Adrenal gland (tissue), 5 donors: ENCODE data around the gene RAVER2.

Experiments
- POLR2A ChIP-seq, 2 donors: fragments of 450-650 bp; IDR thresholded peaks; one replicate each; pipeline ENCODE4 v1.6.1; 2017; ENCODE audit warnings: antibody characterized with exemption in 2 of 2, mild to moderate bottlenecking in 2 of 2, moderate library complexity in 1 of 2
- TF ChIP-seq, protein P1 (sequence below), 6 experiments: fragments of 450-650 bp in 4 of 6; fragments of 200-600 bp in 2 of 6; sonication (generic) in 1 of 6; IDR thresholded peaks; 1 replicate in 5 of 6; 2 replicates in 1 of 6; pipeline versions ENCODE4 v1.5.1 to v1.8.0; 2016 to 2021; ENCODE audit warnings: antibody characterized with exemption in 6 of 6, mild to moderate bottlenecking in 2 of 6, moderate library complexity in 1 of 6
- donor health status: DM: no; HTN: no; CAD: no.

DNA sequence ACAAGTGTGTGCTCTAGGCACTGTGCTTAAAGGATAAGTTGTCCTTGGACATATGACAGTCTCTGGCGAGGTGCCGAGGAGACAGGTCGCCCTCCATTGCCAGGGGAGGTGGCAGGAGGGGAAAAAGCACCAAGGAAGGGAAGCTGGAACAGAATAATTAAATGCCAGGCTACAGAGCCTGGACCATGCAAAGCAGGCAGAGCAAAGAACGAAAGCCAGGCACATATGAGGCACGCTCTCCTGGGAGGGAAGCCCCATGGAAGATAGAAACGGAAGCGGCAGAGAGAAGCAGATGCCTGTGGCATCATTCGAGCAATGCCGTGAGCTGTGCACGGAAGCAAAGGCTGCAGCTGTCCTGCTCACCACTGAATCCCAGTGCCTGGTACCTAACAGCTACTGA, 130.2 kb downstream of the RAVER2 start:
- TF ChIP-seq POLR2A (IDR thresholded peaks at IDR 0.05): no peak
- TF ChIP-seq, protein P1, sequence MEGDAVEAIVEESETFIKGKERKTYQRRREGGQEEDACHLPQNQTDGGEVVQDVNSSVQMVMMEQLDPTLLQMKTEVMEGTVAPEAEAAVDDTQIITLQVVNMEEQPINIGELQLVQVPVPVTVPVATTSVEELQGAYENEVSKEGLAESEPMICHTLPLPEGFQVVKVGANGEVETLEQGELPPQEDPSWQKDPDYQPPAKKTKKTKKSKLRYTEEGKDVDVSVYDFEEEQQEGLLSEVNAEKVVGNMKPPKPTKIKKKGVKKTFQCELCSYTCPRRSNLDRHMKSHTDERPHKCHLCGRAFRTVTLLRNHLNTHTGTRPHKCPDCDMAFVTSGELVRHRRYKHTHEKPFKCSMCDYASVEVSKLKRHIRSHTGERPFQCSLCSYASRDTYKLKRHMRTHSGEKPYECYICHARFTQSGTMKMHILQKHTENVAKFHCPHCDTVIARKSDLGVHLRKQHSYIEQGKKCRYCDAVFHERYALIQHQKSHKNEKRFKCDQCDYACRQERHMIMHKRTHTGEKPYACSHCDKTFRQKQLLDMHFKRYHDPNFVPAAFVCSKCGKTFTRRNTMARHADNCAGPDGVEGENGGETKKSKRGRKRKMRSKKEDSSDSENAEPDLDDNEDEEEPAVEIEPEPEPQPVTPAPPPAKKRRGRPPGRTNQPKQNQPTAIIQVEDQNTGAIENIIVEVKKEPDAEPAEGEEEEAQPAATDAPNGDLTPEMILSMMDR (IDR thresholded peaks at IDR 0.05): no peak
